Choroid plexus epithelial cell (primary cell): ENCODE results near the gene CDON.
"Not testable (repeated sequence)": the region's sequence is repeated elsewhere in the genome, so short reads cannot be mapped to it uniquely, and the experiment has no call there.

Experiments
- DNase-seq: peaks from one replicate; pipeline ENCODE4 v3.0.0-alpha.2; 2010; ENCODE audit warnings: low read depth
- H3K4me3 ChIP-seq: 2 replicates; pipeline ENCODE4 v1.5.1; 2011; ENCODE audit warnings: low read depth, mild to moderate bottlenecking, control low read depth, low read length, moderate library complexity
- TF ChIP-seq, protein P1 (sequence below): conservative IDR thresholded peaks from 2 replicates; pipeline ENCODE4 v1.5.1; 2011; ENCODE audit warnings: low read depth, mild to moderate bottlenecking, control low read depth, inconsistent platforms, low read length, moderate library complexity

Gene CDON

DNA sequence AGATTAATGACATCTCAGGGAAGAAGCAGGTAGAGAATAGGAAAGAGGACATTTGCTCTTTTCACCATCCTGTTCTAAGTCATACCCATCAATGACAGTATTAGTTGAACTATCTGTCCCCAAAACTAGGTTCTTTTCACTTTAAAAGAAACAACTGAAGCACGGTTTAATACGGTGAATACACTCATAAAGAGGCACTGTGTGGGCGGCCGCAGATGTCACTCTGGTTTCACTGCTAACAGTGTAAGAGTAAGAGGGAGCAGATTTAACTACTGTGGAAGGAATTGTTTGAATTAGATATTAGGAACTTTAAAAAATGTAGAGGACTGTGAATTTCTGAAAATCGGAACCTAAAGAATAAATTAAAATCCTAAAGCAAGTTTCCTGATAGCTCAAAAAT lies 67.4 kb downstream of the CDON start:
- H3K4me3 ChIP-seq, result no peak overlapping the region
- no peak for DNase-seq
- TF ChIP-seq, protein P1, sequence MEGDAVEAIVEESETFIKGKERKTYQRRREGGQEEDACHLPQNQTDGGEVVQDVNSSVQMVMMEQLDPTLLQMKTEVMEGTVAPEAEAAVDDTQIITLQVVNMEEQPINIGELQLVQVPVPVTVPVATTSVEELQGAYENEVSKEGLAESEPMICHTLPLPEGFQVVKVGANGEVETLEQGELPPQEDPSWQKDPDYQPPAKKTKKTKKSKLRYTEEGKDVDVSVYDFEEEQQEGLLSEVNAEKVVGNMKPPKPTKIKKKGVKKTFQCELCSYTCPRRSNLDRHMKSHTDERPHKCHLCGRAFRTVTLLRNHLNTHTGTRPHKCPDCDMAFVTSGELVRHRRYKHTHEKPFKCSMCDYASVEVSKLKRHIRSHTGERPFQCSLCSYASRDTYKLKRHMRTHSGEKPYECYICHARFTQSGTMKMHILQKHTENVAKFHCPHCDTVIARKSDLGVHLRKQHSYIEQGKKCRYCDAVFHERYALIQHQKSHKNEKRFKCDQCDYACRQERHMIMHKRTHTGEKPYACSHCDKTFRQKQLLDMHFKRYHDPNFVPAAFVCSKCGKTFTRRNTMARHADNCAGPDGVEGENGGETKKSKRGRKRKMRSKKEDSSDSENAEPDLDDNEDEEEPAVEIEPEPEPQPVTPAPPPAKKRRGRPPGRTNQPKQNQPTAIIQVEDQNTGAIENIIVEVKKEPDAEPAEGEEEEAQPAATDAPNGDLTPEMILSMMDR, result no peak

DNA sequence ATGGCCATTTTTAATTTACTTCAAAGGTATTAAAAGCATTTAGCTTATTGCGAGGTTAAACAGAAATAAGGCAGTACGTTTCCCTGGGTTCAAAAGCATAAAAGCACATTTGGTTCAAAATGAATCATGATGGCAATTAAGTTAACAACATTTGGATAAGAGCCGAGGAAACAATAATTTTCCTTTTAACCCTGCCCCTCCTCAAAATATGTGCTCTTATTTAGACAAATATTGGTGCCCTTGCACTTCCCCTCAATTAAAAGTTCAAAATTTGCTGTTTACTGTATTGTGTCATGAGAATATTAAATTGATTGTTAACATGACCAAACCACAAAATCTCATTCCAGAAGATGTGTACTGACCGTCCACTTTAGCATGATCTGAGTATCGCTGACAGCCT lies 68.2 kb downstream of the CDON start:
- TF ChIP-seq, protein P1, result no peak
- no peak overlapping the region for H3K4me3 ChIP-seq
- DNase-seq, result no peak

DNA sequence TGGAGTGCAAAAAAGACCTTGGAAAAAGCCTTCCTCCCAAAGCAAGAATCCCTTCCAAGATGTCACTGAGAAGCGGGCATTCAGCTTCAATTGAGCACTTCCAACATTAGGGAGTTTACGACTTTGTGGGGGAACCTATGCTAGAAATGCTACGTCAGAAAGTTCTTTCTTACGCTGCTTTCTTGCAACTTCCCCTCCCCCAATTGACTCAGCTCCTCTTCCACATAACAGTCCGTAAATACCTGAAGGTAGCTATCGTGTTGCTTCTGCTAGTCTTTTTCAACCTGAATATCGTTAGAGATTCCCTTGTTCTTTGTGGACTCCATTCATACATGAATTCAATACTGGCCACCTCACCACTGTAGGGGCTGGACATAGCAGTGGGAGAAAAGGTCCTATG lies 69.8 kb downstream of the CDON start:
- TF ChIP-seq, protein P1, result no peak
- H3K4me3 ChIP-seq, result no peak overlapping the region
- DNase-seq, result no peak

DNA sequence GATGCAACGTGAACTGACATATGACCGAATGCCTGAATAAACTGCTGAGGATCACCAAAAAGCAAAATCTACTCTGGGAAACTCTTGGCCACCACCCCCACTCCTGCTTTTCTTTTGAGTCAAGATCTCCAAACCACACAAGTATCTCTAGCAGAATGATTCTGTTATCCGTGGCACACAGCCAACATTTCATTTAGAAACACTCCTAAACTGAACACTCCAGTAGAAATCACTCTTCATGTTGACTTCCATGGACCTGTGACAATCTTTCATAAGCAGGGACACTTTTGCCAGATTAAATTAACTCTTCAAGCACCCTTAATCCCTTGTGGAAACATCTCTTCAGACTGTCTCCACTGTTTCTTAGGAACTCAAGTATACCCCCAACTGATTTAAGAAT lies 72.4 kb downstream of the CDON start:
- TF ChIP-seq, protein P1, result no peak
- DNase-seq, result peak; percentile 71
- no peak overlapping the region for H3K4me3 ChIP-seq

DNA sequence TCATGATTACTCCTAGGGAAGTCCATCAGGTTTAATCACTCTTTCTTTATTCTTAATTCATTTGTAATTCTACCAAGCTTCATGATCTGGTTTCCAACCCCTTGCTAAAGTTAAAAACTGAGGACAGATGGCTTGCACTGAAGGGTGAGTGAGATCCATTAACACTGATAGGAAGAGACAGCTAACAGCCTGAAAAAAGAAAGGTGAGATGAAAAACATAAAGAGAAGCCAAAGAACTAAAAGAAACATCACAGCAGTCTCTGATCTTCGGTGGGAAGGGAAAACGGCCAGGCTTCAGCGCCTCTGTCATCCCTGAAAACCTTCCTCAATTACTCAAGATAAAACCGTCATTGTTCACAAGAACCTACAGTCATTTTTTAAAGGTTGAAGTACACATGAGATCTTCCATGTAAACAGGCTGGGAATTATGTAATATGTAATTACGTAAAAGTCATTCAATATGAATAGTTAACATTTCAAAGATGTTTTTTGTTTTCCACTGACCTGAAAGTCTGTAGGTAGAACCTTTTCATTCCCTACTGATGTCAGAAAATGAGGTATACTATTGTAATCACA lies 75.5 kb downstream of the CDON start:
- no peak for DNase-seq
- no peak overlapping the region for H3K4me3 ChIP-seq
- TF ChIP-seq, protein P1, result no peak

DNA sequence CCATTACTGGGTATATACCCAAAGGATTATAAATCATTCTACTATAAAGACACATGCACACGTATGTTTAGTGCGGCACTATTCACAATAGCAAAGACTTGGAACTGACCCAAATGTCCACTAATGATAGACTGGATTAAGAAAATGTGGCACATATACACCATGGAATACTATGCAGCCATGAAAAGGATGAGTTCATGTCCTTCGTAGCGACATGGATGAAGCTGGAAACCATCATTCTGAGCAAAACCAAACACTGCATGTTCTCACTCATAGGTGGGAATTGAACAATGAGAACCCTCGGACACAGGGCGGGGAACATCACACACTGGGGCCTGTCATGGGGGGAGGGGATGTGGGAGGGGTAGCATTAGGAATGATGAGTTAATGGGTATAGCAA lies 76.7 kb downstream of the CDON start:
- DNase-seq, H3K4me3 ChIP-seq: not testable (repeated sequence)

DNA sequence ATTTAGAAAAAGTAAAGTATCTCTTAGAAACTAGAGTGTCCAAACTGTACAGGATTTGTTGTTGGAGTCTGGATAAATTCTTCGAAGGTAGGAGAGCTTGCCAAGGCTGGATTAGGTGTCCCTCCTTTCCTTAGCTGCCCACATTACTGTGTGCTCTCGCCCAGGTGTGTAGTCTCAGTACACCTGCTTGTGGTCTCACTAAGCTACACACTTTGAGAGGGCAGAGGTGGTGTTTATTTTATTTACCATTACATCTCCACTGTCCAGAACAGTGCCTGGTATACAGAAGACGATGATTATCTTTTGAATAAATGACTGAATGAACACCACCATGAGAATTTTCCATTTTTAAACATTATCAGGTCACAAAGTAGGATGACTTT lies 80.3 kb downstream of the CDON start:
- no peak for DNase-seq

More for the DNA sequence above, 80.3 kb downstream of the CDON start:
- no peak overlapping the region for H3K4me3 ChIP-seq
- TF ChIP-seq, protein P1, result no peak
